WTC11 (cell line): ENCODE data around the gene PSMD6. TPM values are rescaled to one million over a fixed set of nuclear protein-coding genes. Genes with fewer than 3 reads are reported as not detected.

Source experiments
- ATAC-seq: fragments of 200-7000 bp; cut with Tn5 transposase; 2 replicates; pipeline ENCODE4 v1.10.0; 2021; ENCODE audit warnings: mild to moderate bottlenecking, moderate library complexity
- CTCF ChIA-PET: fragments of 300-600 bp; sonication (Branson Sonifier 250); formaldehyde crosslinking; loops from one replicate; lab custom pipeline; 2021; ENCODE audit warnings: antibody characterized with exemption; lab: Charles Lee
- POLR2A ChIA-PET: fragments of 350-600 bp; sonication (Branson Sonifier 250); formaldehyde crosslinking; loops from one replicate; lab custom pipeline; 2021; ENCODE audit warnings: antibody characterized with exemption; lab: Charles Lee
- DNase-seq: peaks from one replicate; pipeline ENCODE4 v3.0.0; 2021; ENCODE audit warnings: low spot score
- H3K27ac Mint-ChIP-seq: 2 replicates; pipeline ENCODE4 v1.8.0; 2021; ENCODE audit warnings: mixed read lengths
- H3K27me3 Mint-ChIP-seq: 2 replicates; pipeline ENCODE4 v1.8.0; 2021; ENCODE audit warnings: low read depth, mild to moderate bottlenecking, moderate library complexity, mixed read lengths
- H3K36me3 Mint-ChIP-seq: 2 replicates; pipeline ENCODE4 v1.8.0; 2021; ENCODE audit warnings: mixed read lengths
- H3K4me1 Mint-ChIP-seq: 2 replicates; pipeline ENCODE4 v1.8.0; 2022; ENCODE audit warnings: mixed read lengths
- H3K4me3 Mint-ChIP-seq: 2 replicates; pipeline ENCODE4 v1.8.0; 2021; ENCODE audit warnings: mild to moderate bottlenecking, moderate library complexity, mixed read lengths
- H3K9me3 Mint-ChIP-seq: 2 replicates; pipeline ENCODE4 v1.8.0; 2021; ENCODE audit warnings: mixed read lengths
- CREM ChIP-seq: sonication (generic); formaldehyde crosslinking; IDR thresholded peaks from 2 replicates; pipeline ENCODE4 v1.8.1; 2022; ENCODE audit warnings: mild to moderate bottlenecking, missing genetic modification reagents, moderate library complexity
- E2F1 ChIP-seq: sonication (generic); formaldehyde crosslinking; IDR thresholded peaks from 2 replicates; pipeline ENCODE4 v1.8.0; 2022; ENCODE audit warnings: mild to moderate bottlenecking, missing genetic modification reagents
- ETV6 ChIP-seq: sonication (generic); formaldehyde crosslinking; IDR thresholded peaks from 2 replicates; pipeline ENCODE4 v1.8.1; 2022; ENCODE audit warnings: mild to moderate bottlenecking, missing genetic modification reagents
- IRF1 ChIP-seq: sonication (generic); formaldehyde crosslinking; IDR thresholded peaks from 2 replicates; pipeline ENCODE4 v1.8.0; 2023; ENCODE audit warnings: missing genetic modification reagents
- JAZF1 ChIP-seq: fragments of 250-450 bp; sonication (Bioruptor Pico); IDR thresholded peaks from 2 replicates; pipeline ENCODE4 v1.9.0; 2021; ENCODE audit warnings: moderate library complexity, mild to moderate bottlenecking, inconsistent platforms
- KAT7 ChIP-seq: sonication (generic); formaldehyde crosslinking; IDR thresholded peaks from 2 replicates; pipeline ENCODE4 v1.8.1; 2023; ENCODE audit warnings: missing genetic modification reagents, mild to moderate bottlenecking, borderline replicate concordance
- MXD4 ChIP-seq: fragments of 250-450 bp; sonication (Bioruptor Pico); IDR thresholded peaks from 2 replicates; pipeline ENCODE4 v1.8.0; 2021; ENCODE audit warnings: mild to moderate bottlenecking, moderate library complexity, borderline replicate concordance
- NFATC4 ChIP-seq: fragments of 250-450 bp; sonication (Bioruptor Pico); IDR thresholded peaks from 2 replicates; pipeline ENCODE4 v1.9.0; 2021; ENCODE audit warnings: mild to moderate bottlenecking
- PREB ChIP-seq: sonication (generic); formaldehyde crosslinking; IDR thresholded peaks from 2 replicates; pipeline ENCODE4 v1.8.1; 2022; ENCODE audit warnings: mild to moderate bottlenecking, missing genetic modification reagents, moderate library complexity, borderline replicate concordance
- RORB ChIP-seq: fragments of 250-450 bp; sonication (Bioruptor Pico); IDR thresholded peaks from 2 replicates; pipeline ENCODE4 v1.9.0; 2021; ENCODE audit warnings: mild to moderate bottlenecking
- SMAD4 ChIP-seq: sonication (generic); formaldehyde crosslinking; IDR thresholded peaks from 2 replicates; pipeline ENCODE4 v1.8.0; 2022; ENCODE audit warnings: mild to moderate bottlenecking, missing genetic modification reagents
- SP1 ChIP-seq: sonication (generic); formaldehyde crosslinking; conservative IDR thresholded peaks from 2 replicates; pipeline ENCODE4 v1.8.1; 2022; ENCODE audit warnings: missing genetic modification reagents
- TP53 ChIP-seq: sonication (generic); formaldehyde crosslinking; IDR thresholded peaks from 2 replicates; pipeline ENCODE4 v1.8.1; 2023; ENCODE audit warnings: mild to moderate bottlenecking, missing genetic modification reagents
- ZNF263 ChIP-seq: sonication (generic); formaldehyde crosslinking; IDR thresholded peaks from 2 replicates; pipeline ENCODE4 v1.8.1; 2022; ENCODE audit warnings: low read depth, mild to moderate bottlenecking, moderate library complexity, missing genetic modification reagents
- total RNA-seq: library from RNA; stranded (reverse); gene quantifications from 3 replicates; pipeline ENCODE4 v1.2.3, GENCODE V29; 2021
- TF ChIP-seq, protein P1 (sequence below): sonication (generic); formaldehyde crosslinking; IDR thresholded peaks from 2 replicates; pipeline ENCODE4 v1.8.1; 2023; ENCODE audit warnings: mild to moderate bottlenecking, missing genetic modification reagents, moderate library complexity
- TF ChIP-seq, protein P2 (sequence below): sonication (generic); formaldehyde crosslinking; IDR thresholded peaks from 2 replicates; pipeline ENCODE4 v1.8.1; 2023; ENCODE audit warnings: mild to moderate bottlenecking, missing genetic modification reagents, borderline replicate concordance
- TF ChIP-seq, protein P3 (sequence below): sonication (generic); formaldehyde crosslinking; IDR thresholded peaks from 2 replicates; pipeline ENCODE4 v1.8.0; 2022; ENCODE audit warnings: mild to moderate bottlenecking, missing genetic modification reagents

PSMD6 gene
- total RNA-seq, 1 experiment from 2014 or later = 105 TPM

- Mint-ChIP-seq H3K9me3 (no peaks in the 10 kb centered on the region), H3K4me3 (no peak overlapping the region), H3K4me1 (peaks cover 23% of the 10 kb centered on the region), H3K27ac (no peak overlapping the region), H3K27me3 (no peaks in the 10 kb centered on the region), H3K36me3 (peaks cover 8% of the 10 kb centered on the region)
- no peak for ATAC-seq
- no peak for TF ChIP-seq SP1 (CRISPR knock-in tag)
- DNase-seq = no peak
- ChIA-PET CTCF (interaction anchor here (0.6 to 1.3 kb wide), 2 partner anchors 10 to 460 kb away, joined by 3 to 4 read pairs; no protein-coding TSS in a partner anchor), POLR2A (interaction anchor here (0.6 kb wide), 2 partner anchors 25 to 1027 kb away, joined by 3 to 4 read pairs; no protein-coding TSS in a partner anchor)
Measured at GRCh38 chr3:64003589-64003988, 19.7 kb downstream of the PSMD6 start.

- Mint-ChIP-seq H3K4me1 (peaks cover 23% of the 10 kb centered on the region), H3K27ac (no peak overlapping the region; the same call in 1 of the 2 replicates), H3K9me3 (no peaks in the 10 kb centered on the region), H3K36me3 (peaks cover 8% of the 10 kb centered on the region), H3K4me3 (no peak overlapping the region), H3K27me3 (no peaks in the 10 kb centered on the region)
- DNase-seq (no peak), ATAC-seq (no peak)
- no peak for TF ChIP-seq JAZF1
- no peak for TF ChIP-seq ETV6 (CRISPR knock-in tag)
- TF ChIP-seq, protein P1, sequence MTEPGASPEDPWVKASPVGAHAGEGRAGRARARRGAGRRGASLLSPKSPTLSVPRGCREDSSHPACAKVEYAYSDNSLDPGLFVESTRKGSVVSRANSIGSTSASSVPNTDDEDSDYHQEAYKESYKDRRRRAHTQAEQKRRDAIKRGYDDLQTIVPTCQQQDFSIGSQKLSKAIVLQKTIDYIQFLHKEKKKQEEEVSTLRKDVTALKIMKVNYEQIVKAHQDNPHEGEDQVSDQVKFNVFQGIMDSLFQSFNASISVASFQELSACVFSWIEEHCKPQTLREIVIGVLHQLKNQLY (CRISPR knock-in tag) = no peak
- no peak for TF ChIP-seq SMAD4 (CRISPR knock-in tag)
- TF ChIP-seq RORB (CRISPR knock-in tag) = no peak
- TF ChIP-seq PREB (CRISPR knock-in tag) = no peak
- TF ChIP-seq KAT7 = no peak
- TF ChIP-seq, protein P2, sequence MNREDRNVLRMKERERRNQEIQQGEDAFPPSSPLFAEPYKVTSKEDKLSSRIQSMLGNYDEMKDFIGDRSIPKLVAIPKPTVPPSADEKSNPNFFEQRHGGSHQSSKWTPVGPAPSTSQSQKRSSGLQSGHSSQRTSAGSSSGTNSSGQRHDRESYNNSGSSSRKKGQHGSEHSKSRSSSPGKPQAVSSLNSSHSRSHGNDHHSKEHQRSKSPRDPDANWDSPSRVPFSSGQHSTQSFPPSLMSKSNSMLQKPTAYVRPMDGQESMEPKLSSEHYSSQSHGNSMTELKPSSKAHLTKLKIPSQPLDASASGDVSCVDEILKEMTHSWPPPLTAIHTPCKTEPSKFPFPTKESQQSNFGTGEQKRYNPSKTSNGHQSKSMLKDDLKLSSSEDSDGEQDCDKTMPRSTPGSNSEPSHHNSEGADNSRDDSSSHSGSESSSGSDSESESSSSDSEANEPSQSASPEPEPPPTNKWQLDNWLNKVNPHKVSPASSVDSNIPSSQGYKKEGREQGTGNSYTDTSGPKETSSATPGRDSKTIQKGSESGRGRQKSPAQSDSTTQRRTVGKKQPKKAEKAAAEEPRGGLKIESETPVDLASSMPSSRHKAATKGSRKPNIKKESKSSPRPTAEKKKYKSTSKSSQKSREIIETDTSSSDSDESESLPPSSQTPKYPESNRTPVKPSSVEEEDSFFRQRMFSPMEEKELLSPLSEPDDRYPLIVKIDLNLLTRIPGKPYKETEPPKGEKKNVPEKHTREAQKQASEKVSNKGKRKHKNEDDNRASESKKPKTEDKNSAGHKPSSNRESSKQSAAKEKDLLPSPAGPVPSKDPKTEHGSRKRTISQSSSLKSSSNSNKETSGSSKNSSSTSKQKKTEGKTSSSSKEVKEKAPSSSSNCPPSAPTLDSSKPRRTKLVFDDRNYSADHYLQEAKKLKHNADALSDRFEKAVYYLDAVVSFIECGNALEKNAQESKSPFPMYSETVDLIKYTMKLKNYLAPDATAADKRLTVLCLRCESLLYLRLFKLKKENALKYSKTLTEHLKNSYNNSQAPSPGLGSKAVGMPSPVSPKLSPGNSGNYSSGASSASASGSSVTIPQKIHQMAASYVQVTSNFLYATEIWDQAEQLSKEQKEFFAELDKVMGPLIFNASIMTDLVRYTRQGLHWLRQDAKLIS (CRISPR knock-in tag) = no peak
- no peak for TF ChIP-seq MXD4 (CRISPR knock-in tag)
- TF ChIP-seq, protein P3, sequence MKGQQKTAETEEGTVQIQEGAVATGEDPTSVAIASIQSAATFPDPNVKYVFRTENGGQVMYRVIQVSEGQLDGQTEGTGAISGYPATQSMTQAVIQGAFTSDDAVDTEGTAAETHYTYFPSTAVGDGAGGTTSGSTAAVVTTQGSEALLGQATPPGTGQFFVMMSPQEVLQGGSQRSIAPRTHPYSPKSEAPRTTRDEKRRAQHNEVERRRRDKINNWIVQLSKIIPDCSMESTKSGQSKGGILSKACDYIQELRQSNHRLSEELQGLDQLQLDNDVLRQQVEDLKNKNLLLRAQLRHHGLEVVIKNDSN = no peak
- TF ChIP-seq TP53 = no peak
- no peak for TF ChIP-seq CREM
- TF ChIP-seq NFATC4 (CRISPR knock-in tag) = no peak
- no peak for TF ChIP-seq IRF1 (CRISPR knock-in tag)
- TF ChIP-seq ZNF263 (CRISPR knock-in tag) = no peak
- no peak for TF ChIP-seq E2F1
- ChIA-PET POLR2A (no interaction called here), CTCF (interaction anchor here (1.3 kb wide), 1 partner anchor 9 kb away, joined by 4 read pairs; no protein-coding TSS in a partner anchor)
Measured at GRCh38 chr3:64002233-64002632, 21.1 kb downstream of the PSMD6 start.
